CD4-positive, alpha-beta T cell treated with Interleukin-12 subunit alpha and Interleukin-12 subunit beta, for 1 hour (primary cell): ENCODE measurements around the gene FAIM2.

Source experiments
- DNase-seq: peaks from one replicate; pipeline ENCODE4 v3.0.0-alpha.2; 2020

The FAIM2 gene

DNA sequence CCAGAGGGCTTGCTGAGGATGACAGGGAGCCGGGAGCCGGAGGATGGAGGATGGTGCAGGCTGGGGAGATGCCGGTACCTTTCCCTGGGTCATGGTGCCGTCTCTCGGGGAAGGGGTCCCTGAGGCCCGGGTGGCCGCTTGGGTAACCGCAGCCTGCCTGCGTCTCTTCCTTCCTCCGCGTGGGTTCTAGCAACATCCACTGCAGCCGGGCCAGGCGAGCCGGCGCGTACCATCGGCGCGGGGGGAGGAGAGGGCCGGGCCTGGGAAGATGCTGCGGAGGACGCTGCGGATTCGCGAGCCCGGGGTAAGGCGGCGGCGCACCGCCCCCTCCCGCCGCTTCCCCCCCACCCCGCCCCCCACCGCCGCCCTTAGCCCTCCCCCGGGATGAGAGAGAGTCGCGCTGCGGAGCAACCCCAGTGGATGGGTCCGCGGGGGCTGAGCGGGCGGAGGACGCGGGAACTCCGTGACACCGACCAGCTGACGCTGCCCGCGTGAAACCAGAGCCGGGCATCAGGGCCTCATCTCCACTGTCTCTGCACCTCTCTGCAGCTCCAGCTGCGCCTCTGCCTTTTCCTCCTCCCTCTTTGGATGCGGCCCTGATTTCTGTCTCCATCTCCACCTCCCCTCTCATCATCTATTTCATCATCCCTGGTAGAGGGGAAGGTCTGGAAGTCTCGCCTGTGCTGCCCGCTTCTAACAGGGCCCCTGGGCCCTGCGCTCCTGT lies at the start of gene FAIM2:
Gene FAIM2, minus strand, starts transcription at position 201 of the 724 bp plus-strand sequence. Its CDS starts 108 bp downstream, at position 93.
- DNase-seq: peak; percentile 39

DNA sequence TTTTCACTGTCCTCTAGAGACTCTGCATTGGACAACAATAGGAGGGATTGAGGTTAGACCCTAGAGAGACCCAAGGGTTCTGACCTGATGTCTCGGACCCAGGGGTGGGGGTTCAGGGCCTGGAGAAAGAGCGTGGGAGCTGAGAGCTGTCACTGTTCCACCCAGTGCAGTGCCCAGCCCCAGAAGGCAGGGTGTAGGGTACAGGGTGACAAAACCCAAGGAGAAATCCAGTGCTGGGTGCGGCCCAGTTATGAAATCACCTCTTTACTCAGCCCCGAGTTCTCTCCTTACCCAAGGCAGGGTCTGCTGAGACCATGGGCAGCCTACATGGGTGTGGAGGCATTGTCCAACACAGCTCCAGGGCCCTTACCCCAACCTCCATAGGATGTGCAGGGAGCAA lies 49.5 kb upstream of the FAIM2 start:
- no peak for DNase-seq

DNA sequence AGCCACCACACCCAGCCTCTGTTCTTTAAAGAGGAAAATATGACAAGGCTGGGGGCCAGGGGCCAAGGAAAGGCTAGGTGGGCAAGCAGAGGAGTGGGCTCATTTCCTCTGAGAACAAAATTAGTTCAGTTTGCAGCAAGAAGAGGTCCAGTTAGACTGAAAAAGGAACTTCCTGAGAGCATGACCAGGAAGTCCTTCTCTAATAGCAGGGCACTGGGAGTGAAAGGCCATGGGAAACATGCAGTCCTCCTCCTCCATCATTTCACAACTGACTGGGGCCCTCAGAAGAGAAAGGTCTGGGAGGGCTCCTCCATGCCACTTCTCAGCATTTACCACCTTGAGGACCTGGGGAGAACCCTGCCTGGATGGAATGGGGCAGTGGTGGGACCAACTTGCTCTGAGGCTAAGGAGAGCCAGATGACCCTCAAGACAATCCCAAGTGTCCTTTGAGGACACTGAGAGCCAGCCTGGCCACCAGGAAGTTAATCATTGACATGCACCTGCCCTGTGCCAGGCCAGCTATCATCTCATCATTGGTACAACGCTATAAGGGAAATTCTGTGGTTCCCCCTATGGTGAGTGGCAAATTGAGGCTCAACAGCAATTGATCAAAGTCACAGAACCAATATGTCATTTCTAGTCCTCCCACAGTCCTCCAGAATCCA lies 48.8 kb upstream of the FAIM2 start:
- no peak for DNase-seq

DNA sequence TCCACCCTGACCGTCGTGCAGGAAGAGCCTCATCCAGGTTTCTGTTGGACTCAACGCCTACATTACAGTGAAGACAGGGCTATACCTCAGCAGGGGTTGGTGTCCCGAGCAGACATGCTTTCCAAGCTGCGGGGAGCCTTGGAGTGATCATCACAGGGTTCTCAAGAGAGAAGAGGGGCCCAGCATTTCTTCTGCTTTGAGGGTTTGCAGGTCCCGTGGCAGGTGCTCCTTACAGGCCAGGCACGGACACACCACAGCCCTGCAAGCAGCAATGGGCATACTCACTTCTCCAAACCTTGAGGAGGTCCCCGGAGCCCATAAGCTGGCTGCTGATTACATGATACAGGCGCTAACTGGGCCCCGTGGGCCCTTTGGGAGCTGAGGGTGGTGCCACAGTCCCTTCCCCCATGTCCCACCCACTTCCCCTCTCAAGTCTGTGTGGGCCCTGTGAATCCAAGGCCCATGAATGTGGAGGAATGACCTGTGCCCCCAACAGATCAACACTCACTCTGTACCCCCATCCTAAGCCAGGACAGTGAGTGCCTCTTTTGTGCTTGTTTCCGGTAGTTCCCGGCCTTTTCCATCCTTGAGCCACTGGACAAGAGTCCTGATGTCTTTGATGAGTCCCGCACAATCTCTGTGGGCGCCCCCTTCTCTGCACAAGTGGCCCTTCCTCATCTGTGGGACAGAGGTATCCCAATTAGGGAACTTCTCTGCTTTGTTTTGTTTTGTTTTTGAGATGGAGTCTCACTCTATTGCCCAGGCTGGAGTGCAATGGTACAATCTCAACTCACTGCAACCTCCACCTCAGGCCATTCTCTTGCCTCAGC lies 47.9 kb upstream of the FAIM2 start:
- DNase-seq: no peak

DNA sequence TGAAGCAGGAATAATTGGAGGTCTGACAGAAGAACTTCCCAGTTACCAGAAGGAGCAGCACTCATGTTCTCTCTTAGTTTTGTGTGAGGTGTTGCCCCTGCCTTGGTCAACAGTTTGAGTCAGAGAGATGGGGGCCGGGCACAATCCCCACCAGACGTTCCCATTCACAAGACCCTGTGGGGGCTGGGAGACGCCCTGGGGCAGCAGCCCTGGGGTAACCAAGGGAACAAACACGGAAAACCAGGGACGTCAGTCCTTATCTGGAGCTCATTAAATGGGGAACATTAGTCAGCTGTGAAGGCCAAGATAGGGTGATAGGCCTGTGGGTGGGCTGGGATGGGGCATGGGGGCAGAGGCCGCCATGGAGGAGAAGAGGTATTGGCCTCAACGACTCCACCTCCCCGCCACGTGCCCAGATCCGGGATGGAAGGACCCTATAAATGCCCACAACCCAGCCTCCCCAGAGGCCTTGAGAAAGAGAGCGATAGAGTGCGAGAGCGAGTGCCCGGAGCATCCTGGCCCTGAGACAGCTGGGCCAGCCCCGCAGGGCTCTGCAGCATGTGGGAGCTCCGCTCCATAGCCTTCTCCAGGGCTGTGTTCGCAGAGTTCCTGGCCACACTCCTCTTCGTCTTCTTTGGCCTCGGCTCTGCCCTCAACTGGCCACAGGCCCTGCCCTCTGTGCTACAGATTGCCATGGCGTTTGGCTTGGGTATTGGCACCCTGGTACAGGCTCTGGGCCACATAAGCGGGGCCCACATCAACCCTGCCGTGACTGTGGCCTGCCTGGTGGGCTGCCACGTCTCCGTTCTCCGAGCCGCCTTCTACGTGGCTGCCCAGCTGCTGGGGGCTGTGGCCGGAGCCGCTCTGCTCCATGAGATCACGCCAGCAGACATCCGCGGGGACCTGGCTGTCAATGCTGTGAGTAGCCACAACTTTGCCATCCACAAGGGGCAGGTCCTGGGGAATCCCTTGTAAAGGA lies 46.9 kb upstream of the FAIM2 start, which contains the start of gene AQP2:
Gene AQP2, plus strand, starts transcription at position 465 of the 979 bp plus-strand sequence. Its CDS starts 94 bp downstream, at position 559.
- no peak for DNase-seq

DNA sequence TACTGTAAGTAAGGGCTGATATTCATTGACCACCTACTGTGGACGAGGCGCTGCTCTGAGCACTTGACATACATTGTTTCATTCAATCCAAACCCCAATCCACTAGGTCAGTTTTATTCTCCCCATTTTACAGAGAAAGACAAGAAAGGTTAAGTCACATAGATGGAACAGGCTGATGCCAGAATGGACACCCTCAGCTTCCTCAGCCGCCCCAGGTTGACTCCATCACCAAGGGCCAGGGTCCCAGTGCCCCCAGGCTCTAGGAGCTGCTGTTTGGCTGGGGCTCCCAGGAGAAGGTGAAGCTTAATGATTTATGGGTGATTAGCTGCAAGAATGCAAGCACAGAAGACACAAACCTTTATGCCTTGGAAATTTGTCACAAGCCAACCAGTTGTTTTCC lies 46.2 kb upstream of the FAIM2 start:
- no peak for DNase-seq

DNA sequence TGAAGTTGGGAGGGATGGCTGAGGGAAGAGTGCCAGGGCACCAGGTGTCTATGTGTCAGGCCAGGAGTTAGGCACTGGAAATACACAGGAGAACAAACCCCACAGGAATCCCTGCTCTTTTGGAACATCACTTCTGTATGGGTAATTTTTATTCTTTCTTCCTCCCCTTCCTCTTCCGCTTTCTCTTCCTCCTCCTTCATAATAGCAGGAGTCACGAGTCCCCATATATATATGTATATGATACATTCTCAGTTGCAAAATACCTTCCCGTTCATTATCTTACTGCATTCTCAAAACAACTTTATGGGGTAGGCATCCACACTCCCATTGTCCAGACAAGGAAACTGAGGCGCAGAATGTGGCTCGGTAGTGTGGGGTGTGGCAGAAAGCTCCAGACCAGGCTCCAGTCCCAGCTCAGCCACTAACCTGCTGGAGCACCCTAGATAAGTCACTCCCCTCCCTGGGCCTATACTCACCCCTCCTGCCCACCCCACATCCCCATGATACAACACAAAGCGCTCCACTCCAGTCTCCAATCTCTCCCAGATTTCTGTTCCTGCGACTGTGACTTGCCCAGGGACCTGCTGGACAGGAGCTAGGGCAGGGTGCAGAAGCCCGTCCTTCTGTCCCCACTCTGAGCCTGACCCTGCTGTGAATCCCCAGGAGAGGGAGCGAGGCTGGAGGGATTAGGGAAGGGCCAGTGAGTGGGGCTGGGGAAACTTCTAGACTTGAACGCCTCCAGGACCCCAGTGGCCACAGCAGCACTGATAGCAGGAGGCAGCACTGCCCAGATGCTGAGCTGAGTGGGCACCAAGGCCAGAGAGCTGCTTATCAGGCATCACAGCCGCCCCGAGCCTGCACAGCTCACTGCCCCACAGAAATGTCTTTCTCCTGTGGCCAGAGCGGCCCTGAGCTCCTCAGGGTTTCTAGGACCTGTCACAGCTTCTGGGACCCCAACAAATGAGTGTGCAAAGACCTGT lies 45.5 kb upstream of the FAIM2 start:
- no peak for DNase-seq

DNA sequence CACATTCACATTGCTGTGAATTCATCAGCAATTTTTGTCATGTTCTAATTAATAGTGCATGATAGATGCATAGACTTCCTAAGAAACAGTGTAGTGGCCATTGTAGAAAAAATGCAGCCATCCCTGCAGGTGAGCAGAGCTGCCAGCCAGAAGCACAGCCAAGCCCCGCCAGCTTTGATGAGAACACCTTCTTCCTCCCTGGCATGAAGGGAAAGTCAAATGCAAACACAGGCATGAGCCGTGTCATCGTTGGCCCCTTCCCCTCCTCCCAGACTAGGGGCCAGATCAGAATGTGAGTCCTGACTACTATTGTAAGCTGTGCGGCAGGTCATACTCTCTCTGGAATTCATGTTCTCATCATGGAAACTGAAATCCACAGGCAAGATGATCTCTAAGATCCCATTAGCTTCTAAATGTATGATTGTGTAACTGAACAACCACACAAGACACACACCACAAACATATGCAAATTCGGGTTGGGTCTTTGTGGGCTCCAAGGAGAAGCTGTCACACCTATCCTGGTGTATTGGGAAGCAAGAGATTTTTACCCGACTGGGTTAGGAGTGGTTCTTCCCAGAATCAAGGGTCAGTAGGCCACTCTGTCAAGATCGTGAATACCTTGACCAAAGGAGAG lies 44.0 kb upstream of the FAIM2 start:
- DNase-seq: no peak

DNA sequence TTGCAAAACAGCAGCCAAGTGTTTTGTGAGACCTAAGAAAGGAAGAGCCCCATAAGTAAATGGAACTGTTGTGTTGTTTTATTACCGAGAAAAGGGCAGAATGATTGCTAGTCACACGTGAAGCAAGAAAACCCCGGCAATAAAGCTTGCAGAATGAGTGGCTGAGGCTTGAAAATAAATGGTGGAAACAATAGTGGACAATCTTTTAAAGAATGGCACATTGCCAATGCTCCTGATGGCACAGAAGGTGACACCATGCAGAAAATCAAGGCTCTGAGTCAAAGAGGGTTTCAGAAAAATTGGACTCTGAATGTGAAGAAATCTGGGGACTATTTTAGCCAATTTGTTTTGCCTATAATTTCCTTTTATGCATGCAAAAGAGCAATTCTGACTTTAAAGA lies 42.8 kb upstream of the FAIM2 start:
- no peak for DNase-seq

DNA sequence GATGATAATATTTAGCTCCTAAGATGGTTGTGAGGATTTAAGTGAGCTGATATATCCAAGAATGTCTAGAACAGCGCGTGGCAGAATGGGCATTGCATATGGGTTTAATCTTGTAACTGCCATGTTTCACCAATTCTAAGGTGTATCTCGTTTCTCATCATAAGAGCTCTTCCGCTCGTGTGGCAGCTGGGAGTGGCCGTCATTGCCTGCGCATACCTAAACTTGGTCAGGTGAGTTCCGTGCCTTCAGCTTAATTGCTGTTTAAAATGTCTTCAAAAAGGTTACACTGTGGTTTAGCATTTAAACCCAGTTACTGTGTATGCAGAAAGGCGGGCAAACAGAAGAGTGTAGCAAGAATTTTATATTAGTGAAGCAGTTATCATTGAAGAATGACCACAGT lies 42.4 kb upstream of the FAIM2 start:
- peak; percentile 10 for DNase-seq

DNA sequence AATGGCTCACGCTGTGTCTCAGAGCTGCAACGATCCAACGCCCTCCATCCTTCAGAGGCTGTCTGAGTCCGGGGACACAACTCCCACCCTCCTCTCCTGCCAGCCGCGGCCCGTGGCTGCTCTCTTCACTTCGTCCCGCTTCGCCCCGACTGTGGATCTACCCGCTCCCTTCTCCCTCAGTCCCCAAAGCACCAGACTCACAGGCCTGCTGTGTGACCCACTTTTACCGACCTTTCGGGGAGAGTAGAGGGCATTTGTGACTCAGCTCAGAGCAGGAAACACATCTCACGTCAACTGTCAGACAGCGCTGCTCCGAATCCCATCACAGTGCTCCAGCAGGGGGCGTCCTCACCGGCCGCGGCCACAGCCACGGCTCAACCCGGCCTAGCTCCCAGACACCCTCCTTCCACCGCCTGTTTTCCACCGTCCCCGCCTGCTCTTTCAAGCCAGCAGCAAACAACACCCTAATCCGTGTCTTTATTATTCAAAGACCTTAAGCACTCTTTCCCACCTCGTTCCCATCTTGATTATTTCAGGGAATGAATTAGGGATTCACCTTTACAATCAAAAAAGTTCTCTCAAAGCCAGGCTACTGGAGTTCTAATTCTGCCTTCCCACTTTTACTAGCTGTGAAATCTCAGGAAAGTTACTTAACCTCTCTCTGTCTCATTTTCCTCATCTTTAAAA lies 41.8 kb upstream of the FAIM2 start:
- DNase-seq: peak; percentile 82

DNA sequence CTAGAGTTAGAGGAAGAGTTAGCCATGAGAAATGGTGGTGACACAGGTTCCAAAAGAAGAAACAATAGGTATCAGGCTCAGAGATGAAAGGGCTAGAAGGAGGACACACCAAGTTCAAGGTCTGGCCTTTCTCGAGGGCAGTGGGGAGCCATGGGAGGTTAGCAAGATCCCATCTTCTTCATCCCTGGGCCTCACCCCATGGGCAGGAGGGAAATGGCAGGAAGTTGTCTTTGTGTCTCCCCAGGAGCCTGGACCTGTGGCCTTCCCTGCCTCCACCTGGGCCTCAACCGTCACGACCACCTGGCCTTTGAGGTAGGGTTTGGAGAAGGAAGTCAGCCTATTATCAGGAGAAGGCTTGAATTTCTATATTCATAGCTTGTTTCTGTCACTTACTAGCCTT lies 41.0 kb upstream of the FAIM2 start:
- DNase-seq: no peak

DNA sequence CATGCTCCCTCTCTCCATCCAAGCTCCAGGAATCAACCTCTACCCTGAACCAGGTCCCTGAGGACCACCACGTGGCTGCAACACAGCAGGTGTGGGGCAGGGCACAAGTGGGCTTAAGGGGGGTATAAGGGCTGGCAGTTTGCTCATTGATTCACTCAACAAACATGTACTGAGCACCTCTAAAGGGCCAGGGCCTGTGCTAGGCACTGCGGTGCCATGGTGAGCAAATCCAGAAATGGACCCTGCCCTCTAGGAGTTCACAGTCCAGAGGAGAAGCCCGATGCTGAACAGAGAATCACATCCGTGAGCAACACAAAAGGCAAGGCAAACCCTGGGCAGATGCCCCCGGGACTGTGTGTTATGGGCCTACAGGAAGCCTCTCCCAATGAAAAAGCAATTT lies 40.3 kb upstream of the FAIM2 start:
- no peak for DNase-seq

DNA sequence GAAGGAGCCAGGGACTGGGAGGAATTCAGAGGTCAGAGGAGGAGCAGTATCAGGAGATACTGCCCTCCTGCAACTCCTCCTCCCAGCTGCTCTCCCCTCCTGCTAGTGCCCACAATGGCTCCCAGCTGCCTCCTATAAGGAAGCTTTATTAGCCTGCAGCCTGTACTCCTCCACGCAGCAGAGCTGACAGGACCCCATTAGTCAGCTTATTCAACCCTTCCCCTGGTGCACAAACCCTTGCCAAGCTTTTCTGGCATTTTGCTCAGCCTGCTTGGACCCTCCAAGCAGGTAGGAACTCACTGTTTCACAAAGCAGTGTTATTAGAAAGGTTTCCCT lies 39.9 kb upstream of the FAIM2 start:
- DNase-seq: no peak

DNA sequence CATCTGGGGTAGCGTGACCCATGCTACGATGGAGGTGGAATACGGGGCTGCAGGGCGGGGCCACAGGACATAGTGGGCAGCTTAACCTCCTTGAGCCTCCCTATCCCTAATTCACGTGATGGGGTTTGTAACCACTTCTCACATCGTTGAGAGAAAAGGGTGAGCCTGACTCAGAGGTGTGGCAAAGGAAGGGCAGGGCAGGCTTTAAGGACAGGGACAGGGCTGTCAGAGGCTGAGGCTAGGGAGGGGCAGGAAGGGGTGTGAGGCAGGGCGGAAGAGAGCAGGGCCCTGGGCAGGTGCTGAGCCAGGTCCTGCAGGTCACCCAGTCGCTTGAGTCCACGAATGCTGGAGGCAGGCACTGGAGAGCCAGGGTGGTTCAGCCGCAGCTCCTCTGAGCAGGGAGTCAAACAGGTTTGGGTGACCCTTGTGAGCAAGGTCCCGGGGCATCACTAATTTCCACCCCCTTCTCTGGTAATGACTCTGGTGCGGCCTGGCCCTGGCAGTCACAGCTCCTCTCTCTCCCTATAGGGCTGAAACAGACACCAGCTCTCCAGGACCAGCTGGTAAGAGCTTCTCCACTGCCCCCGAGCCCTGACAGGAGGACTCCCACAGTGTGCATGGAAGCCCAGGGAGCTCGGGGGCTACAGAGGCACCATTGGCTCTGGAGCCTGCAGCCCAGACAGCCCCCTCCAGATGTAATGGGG lies 39.4 kb upstream of the FAIM2 start:
- DNase-seq: no peak

DNA sequence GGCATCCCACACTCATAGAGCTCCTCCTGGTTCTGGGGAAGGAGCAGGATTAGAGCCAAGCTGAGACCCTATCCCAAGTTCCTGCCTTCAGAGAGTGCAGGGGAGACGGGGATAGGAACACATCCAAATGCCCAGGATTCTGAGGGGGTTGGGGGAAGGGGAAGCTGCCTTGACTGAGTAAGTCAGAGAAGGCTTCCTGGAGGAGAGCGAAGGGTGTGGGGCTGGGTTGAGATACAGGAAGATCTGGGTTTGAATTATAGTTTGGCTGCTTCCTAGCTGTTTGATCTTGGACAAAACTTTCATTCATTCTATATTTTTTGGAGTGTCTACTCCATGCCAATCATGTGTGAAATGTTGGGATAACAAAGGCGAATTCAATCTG lies 38.8 kb upstream of the FAIM2 start:
- no peak for DNase-seq

DNA sequence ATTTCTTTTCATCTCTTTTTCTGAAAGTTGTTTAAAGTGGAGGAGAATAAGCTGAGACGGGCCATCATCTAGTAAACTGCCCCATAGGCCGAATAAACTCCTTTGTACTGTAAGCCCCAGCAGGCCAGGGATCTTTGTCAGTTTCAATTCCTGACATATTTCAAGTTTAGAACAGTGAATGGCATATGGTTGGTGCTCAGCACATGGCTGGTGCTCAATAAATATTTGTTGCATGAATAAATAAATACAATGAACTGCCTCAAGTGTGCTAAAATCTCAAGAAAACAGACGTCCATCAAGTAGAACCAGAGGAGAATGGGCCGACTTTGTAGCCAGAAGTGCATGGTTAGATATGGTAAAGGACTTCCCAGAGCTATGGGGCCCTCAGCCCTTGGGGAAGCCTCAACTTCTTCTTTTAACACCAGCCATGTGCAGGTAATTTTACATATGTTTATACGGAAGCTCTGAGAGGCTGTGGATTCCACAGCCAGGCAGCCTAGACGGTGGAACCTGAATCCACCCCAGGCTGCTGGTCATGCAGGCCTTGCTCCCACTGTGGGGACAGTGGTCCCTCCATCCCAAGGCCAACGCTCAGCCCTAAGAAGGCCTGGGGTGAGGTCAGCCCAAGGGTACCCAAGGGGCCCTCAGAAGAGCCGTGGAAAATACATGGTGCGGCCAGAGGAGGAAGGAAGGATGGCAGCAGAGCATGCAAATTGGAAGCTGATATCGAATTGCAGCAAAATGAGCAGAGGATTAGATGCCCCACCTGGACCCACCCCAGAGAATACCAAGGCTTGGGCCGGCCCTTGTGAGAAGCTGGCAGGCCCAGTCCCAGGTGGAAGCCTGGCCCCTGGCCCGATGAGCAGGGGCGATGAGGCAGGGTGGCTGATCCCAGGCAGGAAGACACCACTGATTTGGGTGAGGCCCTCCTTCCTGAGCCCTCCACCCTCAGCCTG lies 38.1 kb upstream of the FAIM2 start:
- no peak for DNase-seq

DNA sequence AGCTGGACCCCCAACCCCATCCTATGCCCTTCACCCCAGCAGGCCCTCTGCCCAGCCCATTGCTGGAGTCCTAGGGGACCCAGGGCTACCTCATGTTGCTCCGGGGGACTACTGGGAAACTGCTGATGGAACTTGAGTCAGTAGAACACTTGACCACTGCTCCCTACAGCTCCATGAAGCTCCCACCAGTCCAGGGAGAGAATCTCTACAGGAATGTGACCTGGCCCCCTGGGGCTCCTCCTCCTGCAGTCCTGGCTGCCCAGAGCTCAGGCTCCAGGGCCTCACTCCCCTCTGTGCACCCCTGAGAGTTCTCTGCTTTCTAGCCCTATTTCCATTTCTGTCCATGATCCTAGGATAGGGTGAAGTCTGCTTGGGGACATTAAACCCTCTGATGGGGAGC lies 36.0 kb upstream of the FAIM2 start:
- DNase-seq: no peak
